ENCODE data around the gene SLC2A6.

The SLC2A6 gene

DNA sequence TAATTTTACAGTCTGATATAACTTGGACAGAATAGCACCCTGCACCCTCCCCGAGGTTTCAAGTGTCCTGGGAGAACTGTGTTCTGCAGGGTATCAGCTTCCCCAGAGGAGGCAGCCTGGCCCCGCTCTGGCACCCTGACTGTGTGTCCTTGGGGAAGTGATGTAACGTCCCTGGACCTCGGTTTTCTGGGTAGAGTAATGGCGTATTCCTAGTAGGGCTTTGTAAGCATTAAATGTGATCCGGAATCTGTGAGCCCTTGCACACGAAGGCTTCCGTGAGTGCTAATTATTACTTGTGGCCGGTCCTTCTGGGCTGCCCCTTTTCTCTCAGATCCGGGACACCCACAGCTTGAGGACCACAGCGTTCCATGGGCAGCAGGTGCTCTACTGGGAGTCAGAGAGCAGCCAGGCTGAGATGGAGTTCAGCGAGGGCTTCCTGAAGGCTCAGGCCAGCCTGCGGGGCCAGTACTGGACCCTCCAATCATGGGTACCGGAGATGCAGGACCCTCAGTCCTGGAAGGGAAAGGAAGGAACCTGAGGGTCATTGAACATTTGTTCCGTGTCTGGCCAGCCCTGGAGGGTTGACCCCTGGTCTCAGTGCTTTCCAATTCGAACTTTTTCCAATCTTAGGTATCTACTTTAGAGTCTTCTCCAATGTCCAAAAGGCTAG, 20.1 kb downstream of the SLC2A6 start:
- TF ChIP-seq, protein P1, sequence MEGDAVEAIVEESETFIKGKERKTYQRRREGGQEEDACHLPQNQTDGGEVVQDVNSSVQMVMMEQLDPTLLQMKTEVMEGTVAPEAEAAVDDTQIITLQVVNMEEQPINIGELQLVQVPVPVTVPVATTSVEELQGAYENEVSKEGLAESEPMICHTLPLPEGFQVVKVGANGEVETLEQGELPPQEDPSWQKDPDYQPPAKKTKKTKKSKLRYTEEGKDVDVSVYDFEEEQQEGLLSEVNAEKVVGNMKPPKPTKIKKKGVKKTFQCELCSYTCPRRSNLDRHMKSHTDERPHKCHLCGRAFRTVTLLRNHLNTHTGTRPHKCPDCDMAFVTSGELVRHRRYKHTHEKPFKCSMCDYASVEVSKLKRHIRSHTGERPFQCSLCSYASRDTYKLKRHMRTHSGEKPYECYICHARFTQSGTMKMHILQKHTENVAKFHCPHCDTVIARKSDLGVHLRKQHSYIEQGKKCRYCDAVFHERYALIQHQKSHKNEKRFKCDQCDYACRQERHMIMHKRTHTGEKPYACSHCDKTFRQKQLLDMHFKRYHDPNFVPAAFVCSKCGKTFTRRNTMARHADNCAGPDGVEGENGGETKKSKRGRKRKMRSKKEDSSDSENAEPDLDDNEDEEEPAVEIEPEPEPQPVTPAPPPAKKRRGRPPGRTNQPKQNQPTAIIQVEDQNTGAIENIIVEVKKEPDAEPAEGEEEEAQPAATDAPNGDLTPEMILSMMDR (IDR thresholded peaks at IDR 0.05; ENCODE audit: control insufficient read depth, extremely low read depth, insufficient read depth) = no peak
- peak overlapping the region; percentile 43 for H3K4me3 ChIP-seq (ENCODE audit: low read depth, low read length)
- no peak for DNase-seq (ENCODE audit: low read depth)

DNA sequence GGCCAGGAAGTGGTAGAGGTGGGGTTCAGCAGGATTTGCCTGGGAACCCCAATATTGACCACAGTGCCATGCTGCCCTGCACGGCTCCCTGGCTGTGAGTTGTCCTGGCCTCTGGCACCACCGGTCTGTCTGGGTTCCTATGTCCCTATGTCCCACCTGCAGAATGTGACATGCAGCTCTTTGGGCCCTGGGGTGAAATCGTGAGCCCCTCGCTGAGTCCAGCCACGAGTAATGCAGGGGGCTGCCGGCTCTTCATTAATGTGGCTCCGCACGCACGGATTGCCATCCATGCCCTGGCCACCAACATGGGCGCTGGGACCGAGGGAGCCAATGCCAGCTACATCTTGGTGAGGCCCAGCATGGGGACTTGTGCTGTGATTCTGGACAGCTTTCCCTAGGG, 21.2 kb downstream of the SLC2A6 start:
- no peak overlapping the region for H3K4me3 ChIP-seq (ENCODE audit: low read depth, low read length)
- no peak for DNase-seq (ENCODE audit: low read depth)
- TF ChIP-seq, protein P1 (IDR thresholded peaks at IDR 0.05; ENCODE audit: control insufficient read depth, extremely low read depth, insufficient read depth) = no peak

DNA sequence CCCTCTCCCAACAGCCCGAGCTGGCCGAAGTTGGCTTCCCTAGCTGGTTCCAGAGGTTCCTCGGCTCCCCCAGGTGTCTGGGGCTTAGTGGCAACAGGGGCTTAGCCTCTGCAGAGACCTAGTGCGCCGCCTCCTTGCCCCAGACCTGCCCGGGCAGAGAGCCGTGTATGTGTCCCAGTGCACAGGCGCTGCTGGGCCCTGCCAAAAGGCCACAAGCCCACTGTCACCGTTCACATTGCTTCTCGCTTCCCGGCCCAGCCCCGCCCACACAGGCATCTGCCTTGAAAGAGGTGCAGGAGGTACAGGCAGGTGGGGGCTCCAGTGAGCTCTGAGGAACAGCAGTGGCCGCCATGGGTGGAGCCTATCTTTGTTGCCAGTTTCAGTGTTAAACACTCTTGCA, 21.7 kb downstream of the SLC2A6 start:
- TF ChIP-seq, protein P1 (IDR thresholded peaks at IDR 0.05; ENCODE audit: control insufficient read depth, extremely low read depth, insufficient read depth) = no peak
- no peak overlapping the region for H3K4me3 ChIP-seq (ENCODE audit: low read depth, low read length)
- no peak for DNase-seq (ENCODE audit: low read depth)

DNA sequence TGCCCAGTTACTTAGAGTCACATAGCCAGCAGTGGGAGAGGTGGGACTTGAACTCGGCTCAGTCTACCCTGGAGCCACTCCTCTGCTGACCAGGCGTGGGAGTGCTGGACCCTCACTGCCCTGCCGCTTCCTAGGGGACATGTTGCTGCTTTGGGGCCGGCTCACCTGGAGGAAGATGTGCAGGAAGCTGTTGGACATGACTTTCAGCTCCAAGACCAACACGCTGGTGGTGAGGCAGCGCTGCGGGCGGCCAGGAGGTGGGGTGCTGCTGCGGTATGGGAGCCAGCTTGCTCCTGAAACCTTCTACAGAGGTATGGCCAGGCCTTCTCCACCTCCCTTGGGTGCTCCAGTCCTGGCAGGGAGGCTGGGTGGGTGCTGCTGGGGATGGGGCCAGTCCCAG, 22.5 kb downstream of the SLC2A6 start:
- no peak overlapping the region for H3K4me3 ChIP-seq (ENCODE audit: low read depth, low read length)
- no peak for DNase-seq (ENCODE audit: low read depth)
- TF ChIP-seq, protein P1 (IDR thresholded peaks at IDR 0.05; ENCODE audit: control insufficient read depth, extremely low read depth, insufficient read depth) = no peak

DNA sequence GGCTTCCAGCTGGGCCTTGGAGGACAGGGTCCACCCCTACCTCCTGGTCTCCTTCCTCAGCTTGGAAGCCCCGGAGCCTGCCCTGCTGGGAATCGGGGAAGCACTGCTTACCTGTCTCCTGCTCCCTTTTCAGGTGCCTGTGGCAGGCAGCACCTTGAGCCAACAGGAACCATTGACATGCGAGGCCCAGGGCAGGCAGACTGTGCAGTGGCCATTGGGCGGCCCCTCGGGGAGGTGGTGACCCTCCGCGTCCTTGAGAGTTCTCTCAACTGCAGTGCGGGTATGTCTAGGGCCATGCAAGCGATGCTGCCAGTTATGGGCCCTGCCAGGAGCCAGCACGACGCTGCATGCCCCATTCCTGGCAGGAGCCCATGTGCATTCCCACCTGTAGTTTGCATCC, 23.0 kb downstream of the SLC2A6 start:
- TF ChIP-seq, protein P1 (IDR thresholded peaks at IDR 0.05; ENCODE audit: control insufficient read depth, extremely low read depth, insufficient read depth) = no peak
- no peak for DNase-seq (ENCODE audit: low read depth)
- H3K4me3 ChIP-seq (ENCODE audit: low read depth, low read length) = no peak overlapping the region

DNA sequence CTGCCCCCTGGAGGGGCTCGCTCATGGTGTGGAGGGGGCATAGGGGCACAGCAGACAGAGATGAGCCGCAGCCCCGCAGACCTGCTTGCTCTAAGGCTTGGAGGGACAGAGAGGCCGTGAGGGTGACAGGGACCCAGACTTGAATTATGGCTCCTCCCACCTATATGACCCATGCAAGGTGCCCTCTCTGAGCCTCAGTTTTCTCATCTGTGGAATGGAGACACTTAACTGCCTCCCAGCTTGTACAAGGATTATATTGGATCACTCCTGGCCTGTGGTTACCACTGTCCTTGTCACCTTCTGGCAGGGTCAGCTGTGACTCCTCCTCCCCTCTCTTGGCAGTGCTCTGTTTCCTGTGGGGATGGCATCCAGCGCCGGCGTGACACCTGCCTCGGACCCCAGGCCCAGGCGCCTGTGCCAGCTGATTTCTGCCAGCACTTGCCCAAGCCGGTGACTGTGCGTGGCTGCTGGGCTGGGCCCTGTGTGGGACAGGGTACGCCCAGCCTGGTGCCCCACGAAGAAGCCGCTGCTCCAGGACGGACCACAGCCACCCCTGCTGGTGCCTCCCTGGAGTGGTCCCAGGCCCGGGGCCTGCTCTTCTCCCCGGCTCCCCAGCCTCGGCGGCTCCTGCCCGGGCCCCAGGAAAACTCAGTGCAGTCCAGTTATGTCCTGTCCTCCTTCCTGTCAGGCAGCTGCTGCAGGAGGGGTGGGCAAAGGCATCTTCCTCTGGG, 23.8 kb downstream of the SLC2A6 start:
- TF ChIP-seq, protein P1 (IDR thresholded peaks at IDR 0.05; ENCODE audit: control insufficient read depth, extremely low read depth, insufficient read depth) = no peak

More for the DNA sequence above, 23.8 kb downstream of the SLC2A6 start:
- no peak for DNase-seq (ENCODE audit: low read depth)
- no peak overlapping the region for H3K4me3 ChIP-seq (ENCODE audit: low read depth, low read length)

Data from LNCaP clone FGC (cell line).